ENCODE data around the gene PCGF1. TPM values are rescaled to one million over a fixed set of nuclear protein-coding genes. Genes with fewer than 3 reads are reported as not detected.

PCGF1 gene
- total RNA-seq, 2 experiments from 2014 or later, result 9.9 to 15.9 TPM

DNA sequence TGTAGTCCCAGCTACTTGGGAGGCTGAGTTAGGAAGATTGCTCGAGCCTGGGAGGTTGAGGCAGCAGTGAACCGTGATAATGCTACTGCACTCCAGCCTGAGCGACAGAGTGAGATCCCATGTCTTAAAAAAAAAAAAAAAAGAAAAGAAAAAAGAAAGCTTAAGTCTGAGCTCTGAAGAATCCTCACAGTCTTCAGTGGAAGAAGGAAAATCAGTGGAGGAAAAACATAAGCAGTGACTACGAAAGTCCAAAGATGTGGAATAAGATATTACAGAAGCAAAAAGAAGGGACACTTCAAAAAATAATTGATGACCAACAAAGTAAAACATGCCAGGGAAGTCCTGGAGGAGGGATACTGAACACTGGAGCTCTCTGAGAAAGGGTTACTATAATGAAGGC, 2.8 kb upstream of the PCGF1 start:
- TF ChIP-seq, protein P1, sequence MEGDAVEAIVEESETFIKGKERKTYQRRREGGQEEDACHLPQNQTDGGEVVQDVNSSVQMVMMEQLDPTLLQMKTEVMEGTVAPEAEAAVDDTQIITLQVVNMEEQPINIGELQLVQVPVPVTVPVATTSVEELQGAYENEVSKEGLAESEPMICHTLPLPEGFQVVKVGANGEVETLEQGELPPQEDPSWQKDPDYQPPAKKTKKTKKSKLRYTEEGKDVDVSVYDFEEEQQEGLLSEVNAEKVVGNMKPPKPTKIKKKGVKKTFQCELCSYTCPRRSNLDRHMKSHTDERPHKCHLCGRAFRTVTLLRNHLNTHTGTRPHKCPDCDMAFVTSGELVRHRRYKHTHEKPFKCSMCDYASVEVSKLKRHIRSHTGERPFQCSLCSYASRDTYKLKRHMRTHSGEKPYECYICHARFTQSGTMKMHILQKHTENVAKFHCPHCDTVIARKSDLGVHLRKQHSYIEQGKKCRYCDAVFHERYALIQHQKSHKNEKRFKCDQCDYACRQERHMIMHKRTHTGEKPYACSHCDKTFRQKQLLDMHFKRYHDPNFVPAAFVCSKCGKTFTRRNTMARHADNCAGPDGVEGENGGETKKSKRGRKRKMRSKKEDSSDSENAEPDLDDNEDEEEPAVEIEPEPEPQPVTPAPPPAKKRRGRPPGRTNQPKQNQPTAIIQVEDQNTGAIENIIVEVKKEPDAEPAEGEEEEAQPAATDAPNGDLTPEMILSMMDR (conservative IDR thresholded peaks at IDR 0.05; ENCODE audit: low read length), result no peak
- no peak for TF ChIP-seq EZH2phosphoT487 (IDR thresholded peaks at IDR 0.05; ENCODE audit: borderline replicate concordance, low read depth, low read length)
- no peaks in the 10 kb centered on the region for H3K9me2 ChIP-seq (ENCODE audit: insufficient read depth, low read length)
- peaks cover 21% of the 10 kb centered on the region for H3K4me1 ChIP-seq (ENCODE audit: insufficient read depth, low read length, poor library complexity, severe bottlenecking)
- H2AFZ ChIP-seq (ENCODE audit: low read length), result no peak overlapping the region
- peaks cover 5% of the 10 kb centered on the region; the same call in 1 of the 2 replicates for H3K79me2 ChIP-seq (ENCODE audit: insufficient read depth, low read depth, low read length)
- H3K36me3 ChIP-seq (ENCODE audit: insufficient read depth, low read length), result peaks cover 9% of the 10 kb centered on the region
- no peak overlapping the region for H3K4me3 ChIP-seq (ENCODE audit: low read depth, low read length, poor library complexity, severe bottlenecking)
- no peak overlapping the region for H3K27ac ChIP-seq (ENCODE audit: low read depth, low read length, poor library complexity, severe bottlenecking)
- POLR2A ChIA-PET, result interaction anchor here (0.8 to 2.9 kb wide), 5 partner anchors 10 to 773 kb away, joined by 3 to 14 read pairs (median 5); partner anchors contain the start of genes AUP1, HTRA2, INO80B and TPRKB
- BruUV-seq (replicated peaks), result no TSS peak
- DNase-seq (ENCODE audit: low spot score), result no peak
- H4K20me1 ChIP-seq (ENCODE audit: insufficient read depth, low read length), result no peaks in the 10 kb centered on the region
- H3K4me2 ChIP-seq (ENCODE audit: low read length), result no peak overlapping the region
- no peaks in the 10 kb centered on the region for H3K9me3 ChIP-seq (ENCODE audit: low read length)
- CTCF ChIA-PET (ENCODE audit: unreplicated experiment), result no interaction called here
- intact Hi-C loops (cut with micrococcal nuclease; ENCODE audit: unreplicated experiment), result no loop called here

DNA sequence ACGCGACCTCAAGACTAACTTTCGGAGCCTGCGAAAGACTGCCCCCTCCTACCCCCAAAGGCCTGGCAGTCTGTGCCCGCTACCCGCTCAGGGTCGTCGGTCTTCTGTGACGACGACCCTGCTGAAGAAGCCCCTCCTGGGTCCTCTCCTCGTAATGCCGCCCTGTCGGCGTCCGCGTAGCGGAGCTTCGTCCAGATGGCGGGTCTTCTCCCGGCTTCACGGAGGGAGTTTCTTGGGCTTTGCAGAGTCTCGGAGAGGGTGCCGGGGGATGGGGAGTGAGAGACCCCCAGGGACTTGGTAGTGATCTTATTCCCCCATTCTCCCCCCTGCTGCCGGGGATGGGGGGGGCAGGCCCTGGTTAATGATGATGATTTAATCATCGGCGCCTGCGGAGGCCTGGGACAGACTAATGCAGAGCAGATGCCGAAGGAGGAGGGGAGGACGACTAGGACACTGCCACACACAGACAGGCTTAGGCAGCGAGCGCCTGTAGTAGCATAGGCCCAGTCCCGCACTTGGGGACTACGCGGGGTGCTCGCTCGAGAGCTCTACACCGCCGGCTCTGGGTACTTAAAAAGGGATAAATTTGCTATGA, 528 bp upstream of the PCGF1 start:
- no TSS peak for BruUV-seq (replicated peaks)

More for the DNA sequence above, 528 bp upstream of the PCGF1 start:
- POLR2A ChIA-PET, result interaction anchor here (1.1 kb wide), 1 partner anchor 50 kb away, joined by 3 read pairs; the partner anchor contains the start of gene WBP1
- no peaks in the 10 kb centered on the region for H3K9me3 ChIP-seq (ENCODE audit: low read length)
- no peak for DNase-seq (ENCODE audit: low spot score)
- peak overlapping the region; percentile 96 for H3K4me2 ChIP-seq (ENCODE audit: low read length)
- CTCF ChIA-PET (ENCODE audit: unreplicated experiment), result interaction anchor here (1.2 to 1.4 kb wide), 2 partner anchors 14 to 24 kb away, joined by 3 to 4 read pairs; no protein-coding TSS in a partner anchor
- peak overlapping the region; percentile 77 for H3K4me3 ChIP-seq (ENCODE audit: low read depth, low read length, poor library complexity, severe bottlenecking)
- peak overlapping the region; percentile 95 for H2AFZ ChIP-seq (ENCODE audit: low read length)
- no peaks in the 10 kb centered on the region for H4K20me1 ChIP-seq (ENCODE audit: insufficient read depth, low read length)
- H3K36me3 ChIP-seq (ENCODE audit: insufficient read depth, low read length), result peaks cover 15% of the 10 kb centered on the region
- intact Hi-C loops (cut with micrococcal nuclease; ENCODE audit: unreplicated experiment), result loop anchor here (1.0 kb wide), 3 partner anchors 21 to 79 kb away; partner anchors contain the start of genes AUP1, HTRA2 and TTC31
- H3K27ac ChIP-seq (ENCODE audit: low read depth, low read length, poor library complexity, severe bottlenecking), result peak overlapping the region; percentile 81
- TF ChIP-seq, protein P1 (conservative IDR thresholded peaks at IDR 0.05; ENCODE audit: low read length), result no peak
- no peaks in the 10 kb centered on the region for H3K9me2 ChIP-seq (ENCODE audit: insufficient read depth, low read length)
- H3K79me2 ChIP-seq (ENCODE audit: insufficient read depth, low read depth, low read length), result peaks cover 5% of the 10 kb centered on the region; the same call in 1 of the 2 replicates
- H3K4me1 ChIP-seq (ENCODE audit: insufficient read depth, low read length, poor library complexity, severe bottlenecking), result peaks cover 21% of the 10 kb centered on the region
